ENCODE measurements around the gene ADARB2. TPM values are rescaled to one million over a fixed set of nuclear protein-coding genes. Genes with fewer than 3 reads are reported as not detected.
"Not testable (repeated sequence)": the region's sequence is repeated elsewhere in the genome, so short reads cannot be mapped to it uniquely, and the experiment has no call there.

The ADARB2 gene
- total RNA-seq, 2 donors from 2014 or later: 1.1 to 1.8 TPM

DNA sequence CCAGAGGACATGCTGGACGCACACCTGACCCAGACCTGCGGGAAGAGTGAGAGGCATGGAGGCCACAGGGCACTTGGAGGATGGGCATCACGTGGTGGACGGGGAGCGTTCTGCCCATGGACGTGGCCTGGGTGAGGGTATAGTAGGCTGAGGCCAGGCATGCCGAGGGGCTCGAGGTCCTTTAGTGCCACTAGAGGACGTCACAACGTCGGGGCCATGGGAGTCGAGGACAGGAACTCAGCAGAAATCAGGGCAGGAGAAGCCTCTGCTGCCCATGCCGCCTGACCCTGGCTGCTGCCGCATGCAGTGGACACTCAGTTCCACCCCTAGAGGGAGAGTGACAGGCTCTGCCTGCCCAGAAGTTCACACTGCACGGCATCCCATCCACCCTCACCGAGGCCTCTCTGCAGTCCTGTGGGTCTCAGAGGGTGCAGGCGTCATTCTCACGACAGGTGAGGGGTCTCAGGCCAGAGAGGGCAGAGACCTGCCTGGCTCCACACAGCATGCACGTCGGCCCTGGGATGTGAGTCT is 198.7 kb downstream of the ADARB2 start:
- Mint-ChIP-seq H3K27me3 (ENCODE audit: insufficient read depth) (no peaks in the 10 kb centered on the region), H3K36me3 (ENCODE audit: low read depth) (no peaks in the 10 kb centered on the region), H3K4me3 (no peak overlapping the region), H3K9me3 (no peaks in the 10 kb centered on the region), H3K27ac (no peak overlapping the region), H3K4me1 (no peaks in the 10 kb centered on the region)
- no peak for DNase-seq
- Histone ChIP-seq H3K4me3 (ENCODE audit: low read length) (no peak overlapping the region), H3K36me3 (ENCODE audit: control insufficient read depth, insufficient read depth, low read length) (no peaks in the 10 kb centered on the region), H3K27me3 (ENCODE audit: control insufficient read depth, insufficient read depth, low read length, poor library complexity, severe bottlenecking) (no peaks in the 10 kb centered on the region), H3K9me3 (ENCODE audit: control insufficient read depth, low read length) (no peaks in the 10 kb centered on the region), H3K9ac (ENCODE audit: extremely low read depth, low read length, poor library complexity, severe bottlenecking) (no peak overlapping the region), H3K4me1 (ENCODE audit: control insufficient read depth, insufficient read depth, low read length) (no peaks in the 10 kb centered on the region), H3K27ac (ENCODE audit: low read depth, low read length) (no peak overlapping the region)
- 88 to 91% methylated on average over 14 to 20 of the region's 20 CpGs for WGBS, 2 experiments (ENCODE audit: insufficient coverage in 1 of 2, insufficient read length in 1 of 2)
- TF ChIP-seq, protein P1, sequence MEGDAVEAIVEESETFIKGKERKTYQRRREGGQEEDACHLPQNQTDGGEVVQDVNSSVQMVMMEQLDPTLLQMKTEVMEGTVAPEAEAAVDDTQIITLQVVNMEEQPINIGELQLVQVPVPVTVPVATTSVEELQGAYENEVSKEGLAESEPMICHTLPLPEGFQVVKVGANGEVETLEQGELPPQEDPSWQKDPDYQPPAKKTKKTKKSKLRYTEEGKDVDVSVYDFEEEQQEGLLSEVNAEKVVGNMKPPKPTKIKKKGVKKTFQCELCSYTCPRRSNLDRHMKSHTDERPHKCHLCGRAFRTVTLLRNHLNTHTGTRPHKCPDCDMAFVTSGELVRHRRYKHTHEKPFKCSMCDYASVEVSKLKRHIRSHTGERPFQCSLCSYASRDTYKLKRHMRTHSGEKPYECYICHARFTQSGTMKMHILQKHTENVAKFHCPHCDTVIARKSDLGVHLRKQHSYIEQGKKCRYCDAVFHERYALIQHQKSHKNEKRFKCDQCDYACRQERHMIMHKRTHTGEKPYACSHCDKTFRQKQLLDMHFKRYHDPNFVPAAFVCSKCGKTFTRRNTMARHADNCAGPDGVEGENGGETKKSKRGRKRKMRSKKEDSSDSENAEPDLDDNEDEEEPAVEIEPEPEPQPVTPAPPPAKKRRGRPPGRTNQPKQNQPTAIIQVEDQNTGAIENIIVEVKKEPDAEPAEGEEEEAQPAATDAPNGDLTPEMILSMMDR (conservative IDR thresholded peaks at IDR 0.05): peak; percentile 36

DNA sequence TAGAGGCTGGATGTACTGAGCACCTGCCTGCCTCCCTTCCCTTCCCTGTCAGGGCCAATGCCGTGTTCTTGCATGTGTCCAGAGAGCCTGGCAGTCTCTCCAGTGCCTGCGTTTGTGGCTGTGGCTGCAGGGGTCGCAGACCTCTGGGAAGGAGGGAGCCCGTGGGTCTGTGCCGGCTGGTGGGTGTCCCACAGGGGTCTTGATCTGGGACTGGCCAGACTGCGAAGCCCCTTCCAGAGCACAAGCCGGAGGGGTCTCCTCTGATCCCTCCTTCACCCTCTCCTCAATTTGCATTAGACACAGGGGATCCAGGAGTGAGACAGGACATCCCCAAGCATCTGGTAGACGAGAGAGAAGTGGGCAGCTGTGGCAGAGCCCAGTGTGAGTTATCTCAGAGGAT is 199.2 kb downstream of the ADARB2 start:
- no peaks in the 10 kb centered on the region for H3K4me1 Mint-ChIP-seq
- 79 to 98% methylated on average over 4 to 8 of the region's 8 CpGs for WGBS, 2 experiments (ENCODE audit: insufficient coverage in 1 of 2, insufficient read length in 1 of 2)
- no peaks in the 10 kb centered on the region for H3K9me3 ChIP-seq (ENCODE audit: control insufficient read depth, low read length)
- no peak overlapping the region for H3K27ac Mint-ChIP-seq
- H3K27ac ChIP-seq (ENCODE audit: low read depth, low read length): no peak overlapping the region
- H3K36me3 Mint-ChIP-seq (ENCODE audit: low read depth): no peaks in the 10 kb centered on the region
- no peak overlapping the region for H3K9ac ChIP-seq (ENCODE audit: extremely low read depth, low read length, poor library complexity, severe bottlenecking)
- no peak overlapping the region for H3K4me3 ChIP-seq (ENCODE audit: low read length)
- H3K4me1 ChIP-seq (ENCODE audit: control insufficient read depth, insufficient read depth, low read length): no peaks in the 10 kb centered on the region
- TF ChIP-seq, protein P1 (conservative IDR thresholded peaks at IDR 0.05): no peak
- H3K27me3 ChIP-seq (ENCODE audit: control insufficient read depth, insufficient read depth, low read length, poor library complexity, severe bottlenecking): no peaks in the 10 kb centered on the region
- no peak overlapping the region for H3K4me3 Mint-ChIP-seq
- DNase-seq: no peak
- no peaks in the 10 kb centered on the region for H3K9me3 Mint-ChIP-seq
- no peaks in the 10 kb centered on the region for H3K36me3 ChIP-seq (ENCODE audit: control insufficient read depth, insufficient read depth, low read length)
- H3K27me3 Mint-ChIP-seq (ENCODE audit: insufficient read depth): no peaks in the 10 kb centered on the region

DNA sequence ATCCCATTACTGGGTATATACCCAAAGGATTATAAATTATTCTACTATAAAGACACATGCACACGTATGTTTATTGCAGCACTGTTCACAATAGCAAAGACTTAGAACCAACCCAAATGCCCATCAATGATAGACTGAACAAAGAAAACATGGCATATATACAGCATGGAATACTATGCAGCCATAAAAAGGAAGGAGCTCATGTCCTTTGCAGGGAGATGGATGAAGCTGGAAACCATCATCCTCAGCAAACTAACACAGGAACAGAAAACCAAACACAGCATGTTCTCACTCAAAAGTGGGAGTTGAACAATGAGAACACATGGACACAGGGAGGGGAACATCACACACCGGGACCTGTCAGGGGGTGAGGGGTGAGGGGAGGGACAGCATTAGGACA is 199.9 kb downstream of the ADARB2 start:
- not testable (repeated sequence) for H3K36me3 Mint-ChIP-seq (ENCODE audit: low read depth); H3K27ac ChIP-seq (ENCODE audit: low read depth, low read length); H3K36me3 ChIP-seq (ENCODE audit: control insufficient read depth, insufficient read depth, low read length); H3K4me1 ChIP-seq (ENCODE audit: control insufficient read depth, insufficient read depth, low read length); H3K27me3 Mint-ChIP-seq (ENCODE audit: insufficient read depth); H3K27ac Mint-ChIP-seq; DNase-seq; H3K9me3 Mint-ChIP-seq; H3K9ac ChIP-seq (ENCODE audit: extremely low read depth, low read length, poor library complexity, severe bottlenecking); H3K4me3 ChIP-seq (ENCODE audit: low read length); H3K4me1 Mint-ChIP-seq; H3K4me3 Mint-ChIP-seq; H3K27me3 ChIP-seq (ENCODE audit: control insufficient read depth, insufficient read depth, low read length, poor library complexity, severe bottlenecking); H3K9me3 ChIP-seq (ENCODE audit: control insufficient read depth, low read length)
- WGBS, 2 experiments (ENCODE audit: insufficient coverage in 1 of 2, insufficient read length in 1 of 2): 100% methylated on average over 1 of the region's 2 CpGs

DNA sequence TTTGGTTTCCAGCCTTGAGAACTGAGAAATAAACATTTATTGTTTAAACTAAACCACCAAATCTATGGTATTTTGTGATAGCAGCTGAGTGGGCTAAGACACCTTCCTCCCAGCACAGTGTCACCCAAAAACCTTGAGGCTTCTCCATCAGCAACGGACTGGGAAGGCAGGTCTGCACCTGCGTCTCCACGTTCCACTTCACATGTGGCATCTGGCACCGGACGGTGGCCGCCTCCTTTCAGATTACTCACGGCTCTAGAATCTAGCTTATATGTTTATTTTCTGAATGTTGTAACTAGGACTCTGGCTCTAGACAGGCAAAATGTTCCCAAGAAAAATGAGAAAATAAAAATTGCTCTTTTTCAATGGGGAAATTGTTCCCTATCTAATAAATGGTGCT is 201.0 kb downstream of the ADARB2 start:
- Mint-ChIP-seq H3K27ac (no peak overlapping the region), H3K9me3 (no peaks in the 10 kb centered on the region), H3K36me3 (ENCODE audit: low read depth) (no peaks in the 10 kb centered on the region), H3K27me3 (ENCODE audit: insufficient read depth) (no peaks in the 10 kb centered on the region), H3K4me3 (no peak overlapping the region), H3K4me1 (no peaks in the 10 kb centered on the region)
- Histone ChIP-seq H3K4me3 (ENCODE audit: low read length) (no peak overlapping the region), H3K27me3 (ENCODE audit: control insufficient read depth, insufficient read depth, low read length, poor library complexity, severe bottlenecking) (no peaks in the 10 kb centered on the region), H3K27ac (ENCODE audit: low read depth, low read length) (no peak overlapping the region), H3K9ac (ENCODE audit: extremely low read depth, low read length, poor library complexity, severe bottlenecking) (no peak overlapping the region), H3K36me3 (ENCODE audit: control insufficient read depth, insufficient read depth, low read length) (no peaks in the 10 kb centered on the region), H3K4me1 (ENCODE audit: control insufficient read depth, insufficient read depth, low read length) (no peaks in the 10 kb centered on the region), H3K9me3 (ENCODE audit: control insufficient read depth, low read length) (no peaks in the 10 kb centered on the region)
- WGBS, 2 experiments (ENCODE audit: insufficient coverage in 1 of 2, insufficient read length in 1 of 2): 79 to 82% methylated on average over 6 to 7 of the region's 7 CpGs
- TF ChIP-seq, protein P1 (conservative IDR thresholded peaks at IDR 0.05): no peak
- no peak for DNase-seq
